CD4-positive, alpha-beta T cell treated with Interleukin-15 for 1 hour (primary cell): ENCODE measurements around the gene LTBR.

Experiments used
- DNase-seq: peaks from one replicate; pipeline ENCODE4 v3.0.0-alpha.2; 2020

Gene LTBR

DNA sequence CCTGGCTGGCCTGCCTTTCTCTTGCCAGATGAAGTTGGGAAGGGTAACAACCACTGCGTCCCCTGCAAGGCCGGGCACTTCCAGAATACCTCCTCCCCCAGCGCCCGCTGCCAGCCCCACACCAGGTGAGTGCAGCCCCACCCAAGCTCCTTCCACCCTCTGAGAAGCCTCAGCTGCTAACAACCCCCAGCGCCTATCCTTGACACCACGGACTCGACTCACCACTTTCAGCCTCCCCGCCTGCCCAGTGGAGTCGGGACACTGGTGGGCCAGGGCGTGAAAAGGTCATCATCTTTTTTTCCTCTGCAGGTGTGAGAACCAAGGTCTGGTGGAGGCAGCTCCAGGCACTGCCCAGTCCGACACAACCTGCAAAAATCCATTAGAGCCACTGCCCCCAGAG, 2.1 kb downstream of the LTBR start:
- DNase-seq, result no peak

DNA sequence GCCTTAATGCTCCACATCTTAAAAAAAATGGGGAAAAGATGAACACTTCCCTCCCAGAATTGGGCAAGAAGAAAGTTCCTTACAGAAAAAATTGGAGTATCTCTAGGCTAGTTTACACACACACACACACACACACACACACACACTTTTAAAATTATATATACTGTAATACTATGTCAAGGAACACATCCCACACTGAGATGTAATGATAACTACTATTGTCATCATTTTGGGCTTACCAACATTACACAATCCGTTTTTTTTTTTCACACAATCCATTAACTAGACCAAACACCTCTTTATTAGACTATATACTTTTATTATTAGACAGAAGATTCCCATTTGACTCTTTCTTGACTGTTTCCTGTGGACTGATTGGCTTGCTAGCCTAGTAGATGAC, 2.5 kb downstream of the LTBR start:
- no peak for DNase-seq

DNA sequence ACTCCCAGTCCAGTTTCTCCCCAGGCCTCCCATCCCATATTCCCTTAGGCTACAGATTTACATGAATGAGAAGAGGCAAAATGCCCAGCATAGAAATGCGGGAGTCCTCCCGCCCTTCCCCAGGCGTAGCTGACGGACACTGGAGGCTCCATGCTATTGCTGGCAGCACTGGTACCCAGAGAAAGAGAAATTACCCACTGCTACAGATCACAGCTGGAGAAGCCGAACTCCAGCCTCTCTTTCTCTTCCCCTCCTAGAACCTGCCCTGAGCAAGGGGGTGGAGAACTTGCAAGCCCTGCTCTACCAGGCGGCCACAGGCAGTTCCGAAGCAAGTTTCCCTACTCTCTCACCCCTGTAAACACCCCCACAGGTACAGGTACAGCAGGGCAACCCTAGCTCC, 3.6 kb downstream of the LTBR start:
- no peak for DNase-seq

- no peak for DNase-seq
Measured at GRCh38 chr12:6390084-6390799, 6.3 kb downstream of the LTBR start.

DNA sequence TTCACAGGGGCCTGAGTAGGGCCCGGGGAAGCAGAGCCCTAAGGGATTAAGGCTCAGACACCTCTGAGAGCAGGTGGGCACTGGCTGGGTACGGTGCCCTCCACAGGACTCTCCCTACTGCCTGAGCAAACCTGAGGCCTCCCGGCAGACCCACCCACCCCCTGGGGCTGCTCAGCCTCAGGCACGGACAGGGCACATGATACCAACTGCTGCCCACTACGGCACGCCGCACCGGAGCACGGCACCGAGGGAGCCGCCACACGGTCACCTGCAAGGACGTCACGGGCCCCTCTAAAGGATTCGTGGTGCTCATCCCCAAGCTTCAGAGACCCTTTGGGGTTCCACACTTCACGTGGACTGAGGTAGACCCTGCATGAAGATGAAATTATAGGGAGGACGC, 7.1 kb downstream of the LTBR start:
- DNase-seq, result no peak

GRCh38 chr12:6392504-6392903, 8.5 kb downstream of the LTBR start:
- DNase-seq, result no peak

DNA sequence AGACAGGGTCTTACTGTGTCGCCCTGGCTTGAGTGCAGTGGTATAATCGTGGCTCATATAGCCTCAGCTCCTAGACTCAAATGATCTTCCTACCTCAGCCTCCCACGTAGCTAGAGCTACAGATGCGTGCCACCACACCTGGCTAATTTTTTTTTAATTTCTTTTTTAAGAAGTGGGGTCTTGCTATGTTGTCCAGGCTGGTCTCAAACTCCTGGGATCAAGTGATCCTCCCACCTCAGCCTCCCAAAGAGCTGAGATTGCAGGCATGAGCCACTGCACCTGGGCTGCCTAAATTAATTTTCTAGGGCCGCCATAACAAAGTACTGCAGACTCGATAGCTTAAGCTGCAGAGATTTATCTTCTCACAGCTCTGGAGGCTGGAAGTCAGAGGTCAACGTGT, 9.1 kb downstream of the LTBR start:
- no peak for DNase-seq

- DNase-seq, result no peak
Measured at GRCh38 chr12:6394398-6394797, 10.4 kb downstream of the LTBR start.

GRCh38 chr12:6396031-6396430, 12.1 kb downstream of the LTBR start:
- DNase-seq, result no peak

DNA sequence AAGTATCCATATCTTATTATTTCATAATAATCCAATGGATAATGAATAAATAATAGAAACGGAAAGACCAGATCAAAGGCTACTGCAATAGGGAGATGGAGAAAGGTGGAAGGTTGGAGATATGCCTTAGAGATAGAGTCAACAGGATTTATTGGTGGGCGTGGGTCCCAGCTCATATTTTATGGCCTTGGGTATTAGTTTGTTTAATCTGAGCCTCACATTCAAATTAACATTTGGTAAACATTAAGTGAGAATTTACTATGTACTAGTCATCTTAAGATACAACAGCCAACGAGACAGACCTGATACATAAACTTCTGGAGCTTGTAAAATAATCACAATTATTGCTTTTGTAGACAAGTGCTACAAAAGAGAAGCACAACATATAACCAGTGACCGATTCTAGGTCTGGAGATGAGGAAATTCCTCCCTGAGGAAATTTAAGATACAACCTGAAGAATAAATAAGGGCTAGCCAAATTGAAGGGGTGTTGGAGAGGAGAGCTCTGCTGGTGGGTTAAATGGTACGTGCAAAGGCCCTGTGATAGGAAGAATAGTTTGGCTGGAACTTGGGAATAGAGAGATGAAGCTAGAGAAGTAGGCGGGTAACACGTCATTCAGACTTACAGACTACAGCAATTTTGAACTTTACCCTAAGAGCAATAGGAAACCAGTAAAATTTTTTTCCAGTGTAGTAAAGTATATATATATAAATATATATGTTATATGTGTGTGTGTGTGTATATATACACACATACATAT, 16.1 kb downstream of the LTBR start:
- no peak for DNase-seq

- DNase-seq, result no peak
Measured at GRCh38 chr12:6404390-6404789, 20.4 kb downstream of the LTBR start.

GRCh38 chr12:6405963-6406362, 22.0 kb downstream of the LTBR start:
- DNase-seq, result no peak

- DNase-seq, result no peak
Measured at GRCh38 chr12:6407236-6407954, 23.4 kb downstream of the LTBR start.

DNA sequence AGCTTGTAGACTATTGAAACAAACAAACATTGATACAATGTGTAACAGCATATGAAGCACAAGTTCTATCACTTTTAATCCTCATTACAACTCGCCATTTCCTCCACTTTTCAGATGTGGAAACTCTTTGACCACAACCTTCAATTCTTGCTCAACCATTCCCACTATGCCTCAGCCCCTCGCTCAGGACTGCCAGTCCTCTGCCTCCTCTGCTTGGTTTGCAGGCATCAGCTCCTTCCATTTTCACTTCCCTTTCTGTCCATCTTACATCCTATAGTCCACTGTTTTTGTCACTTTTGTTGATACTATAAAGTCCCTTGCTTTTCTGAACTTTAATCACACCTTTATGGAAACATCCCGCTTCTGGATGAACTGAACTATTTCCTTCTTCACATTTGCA, 32.6 kb downstream of the LTBR start:
- peak; percentile 27 for DNase-seq

DNA sequence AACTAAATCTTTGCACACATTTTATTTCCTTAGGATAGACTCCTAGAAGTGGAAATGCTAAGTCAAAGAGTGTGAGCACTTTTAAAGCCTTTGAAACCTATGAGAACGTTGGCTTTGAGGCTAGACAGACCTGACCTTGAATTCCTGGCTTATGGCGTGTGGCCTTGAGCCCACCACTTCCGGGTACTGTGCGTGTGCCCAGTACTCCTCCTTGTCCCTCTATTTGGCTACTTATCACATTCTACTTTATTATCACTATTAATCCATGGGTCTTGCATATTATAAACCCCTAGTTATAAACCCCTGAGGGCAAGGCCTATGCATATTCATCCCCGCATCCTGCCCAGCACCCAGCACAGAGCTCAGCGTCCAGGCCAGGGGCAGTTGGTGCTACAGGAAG, 34.8 kb downstream of the LTBR start:
- no peak for DNase-seq

DNA sequence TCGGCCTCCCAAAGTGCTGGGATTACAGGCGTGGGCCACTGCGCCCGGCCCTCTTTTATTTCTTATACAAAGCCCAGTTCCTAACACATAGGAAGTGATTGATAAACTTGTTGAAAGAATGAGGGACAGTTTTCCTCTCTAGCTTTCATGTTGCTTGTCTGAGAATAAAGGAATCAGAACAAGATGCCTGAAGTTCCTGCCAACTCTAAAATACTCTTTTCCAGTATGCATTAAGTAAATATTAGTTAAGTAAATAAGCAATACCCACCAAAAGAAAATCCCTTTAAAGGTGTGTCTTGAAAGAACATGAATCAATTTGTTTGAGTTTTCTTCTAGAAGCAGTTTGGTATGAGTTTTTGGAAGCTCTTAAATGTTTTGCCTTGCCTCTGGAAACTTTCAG, 36.4 kb downstream of the LTBR start:
- no peak for DNase-seq

DNA sequence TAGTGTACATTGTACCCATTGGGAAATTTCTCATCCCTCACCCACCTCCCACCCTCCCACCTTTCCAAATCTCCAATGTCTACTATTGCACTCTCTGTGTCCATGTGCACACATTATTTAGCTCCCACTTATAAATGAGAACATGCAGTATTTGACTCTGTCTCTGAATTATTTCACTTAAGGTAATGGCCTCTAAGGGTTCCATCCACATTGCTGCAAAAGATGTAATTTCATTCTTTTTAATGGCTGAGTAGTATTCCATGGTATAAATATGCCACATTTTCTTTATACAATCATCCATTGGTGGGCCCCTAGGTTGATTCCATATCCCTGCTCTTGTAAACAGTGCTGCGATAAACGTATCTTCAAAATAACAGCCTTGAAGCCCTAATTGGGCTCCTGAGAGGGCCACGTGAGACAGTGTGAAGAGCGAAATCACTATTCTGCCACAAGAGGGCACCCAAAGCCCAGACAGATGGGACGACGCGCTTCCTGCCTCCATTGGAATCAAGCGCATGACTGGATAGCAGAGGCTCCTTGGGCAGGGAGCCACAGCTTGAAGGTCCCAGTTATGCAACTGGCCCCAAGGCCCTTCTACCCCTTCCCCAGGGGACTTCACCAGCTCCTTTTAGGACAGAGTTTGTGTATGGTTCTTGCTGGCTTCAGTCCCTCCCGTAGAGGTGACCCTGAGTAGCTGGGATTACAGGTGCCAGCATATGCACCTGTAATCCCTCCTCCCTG, 39.5 kb downstream of the LTBR start:
- peak; percentile 84 for DNase-seq

GRCh38 chr12:6424008-6424347, 40.0 kb downstream of the LTBR start:
- DNase-seq, result no peak

GRCh38 chr12:6424866-6425265, 40.9 kb downstream of the LTBR start:
- no peak for DNase-seq

- DNase-seq, result peak; percentile 57
Measured at GRCh38 chr12:6425590-6426531, 41.9 kb downstream of the LTBR start.

- DNase-seq, result peak; percentile 83
Measured at GRCh38 chr12:6426882-6427671, 43.1 kb downstream of the LTBR start.
